Keratinocyte (primary cell): ENCODE results near the gene NF2. TPM values are rescaled to one million over a fixed set of nuclear protein-coding genes. Genes with fewer than 3 reads are reported as not detected.

ENCODE experiments used
- DNase-seq: peaks from one replicate; pipeline ENCODE4 v3.0.0-alpha.2; 2011; ENCODE audit warnings: low read depth, missing footprints, low spot score
- FAIRE-seq: peaks from 2 replicates; lab custom pipeline; 2011; peaks lifted over from hg19 to GRCh38; lab: Jason Lieb, UNC
- H2AFZ ChIP-seq: 2 replicates; pipeline ENCODE4 v1.6.0; 2012; ENCODE audit warnings: low read length, control low read depth, inconsistent platforms; ENCODE audit not compliant: control insufficient read depth
- H3K27ac ChIP-seq: 2 replicates; pipeline ENCODE4 v1.5.1; 2011; ENCODE audit warnings: low read length; ENCODE audit not compliant: control insufficient read depth, insufficient read depth
- H3K27me3 ChIP-seq: 3 replicates; pipeline ENCODE4 v1.6.0; 2011; ENCODE audit warnings: low read length; ENCODE audit not compliant: control insufficient read depth, insufficient read depth; ENCODE audit errors: extremely low read depth
- H3K36me3 ChIP-seq, 2 experiments: 2 replicates in 1 of 2; 3 replicates in 1 of 2; pipeline ENCODE4 v1.5.1; 2011; ENCODE audit warnings: low read length in 2 of 2, mild to moderate bottlenecking in 1 of 2; ENCODE audit not compliant: control insufficient read depth in 2 of 2, insufficient read depth in 2 of 2; ENCODE audit errors: extremely low read depth in 1 of 2
- H3K4me1 ChIP-seq: 3 replicates; pipeline ENCODE4 v1.5.1; 2011; ENCODE audit warnings: low read length; ENCODE audit not compliant: control insufficient read depth, insufficient read depth; ENCODE audit errors: extremely low read depth
- H3K4me2 ChIP-seq: 3 replicates; pipeline ENCODE4 v1.6.0; 2011; ENCODE audit warnings: low read depth, low read length; ENCODE audit not compliant: control insufficient read depth, insufficient read depth; ENCODE audit errors: extremely low read depth
- H3K4me3 ChIP-seq, 3 experiments: fragments of 200-600 bp in 1 of 3; sonication (generic) in 1 of 3; 2 replicates in 2 of 3; 3 replicates in 1 of 3; pipeline ENCODE4 v1.5.1; 2011 to 2016; ENCODE audit warnings: low read length in 3 of 3, mild to moderate bottlenecking in 3 of 3, control low read depth in 2 of 3, inconsistent platforms in 1 of 3, low read depth in 1 of 3, mixed read lengths in 1 of 3, mixed run types in 1 of 3, moderate library complexity in 1 of 3; ENCODE audit not compliant: control insufficient read depth in 2 of 3, insufficient read depth in 2 of 3; ENCODE audit errors: extremely low read depth in 1 of 3
- H3K79me2 ChIP-seq: 2 replicates; pipeline ENCODE4 v1.6.0; 2012; ENCODE audit warnings: low read length; ENCODE audit not compliant: control insufficient read depth, insufficient read depth
- H3K9ac ChIP-seq: 3 replicates; pipeline ENCODE4 v1.6.0; 2011; ENCODE audit warnings: low read length; ENCODE audit not compliant: control insufficient read depth, insufficient read depth; ENCODE audit errors: extremely low read depth
- H3K9me1 ChIP-seq: 3 replicates; pipeline ENCODE4 v1.6.0; 2011; ENCODE audit warnings: low read length; ENCODE audit not compliant: control insufficient read depth, insufficient read depth; ENCODE audit errors: extremely low read depth
- H3K9me3 ChIP-seq: 2 replicates; pipeline ENCODE4 v1.5.1; 2012; ENCODE audit warnings: low read depth, low read length; ENCODE audit not compliant: control insufficient read depth
- H4K20me1 ChIP-seq: 3 replicates; pipeline ENCODE4 v1.6.0; 2011; ENCODE audit warnings: low read length; ENCODE audit not compliant: control insufficient read depth, insufficient read depth; ENCODE audit errors: extremely low read depth
- CTCF ChIP-seq, 3 experiments: IDR thresholded peaks in 1 of 3; conservative IDR thresholded peaks in 1 of 3; optimal IDR thresholded peaks in 1 of 3; 2 replicates in 2 of 3; 3 replicates in 1 of 3; pipeline versions ENCODE3 to v1.5.1; 2011; ENCODE audit warnings: low read length in 3 of 3, mild to moderate bottlenecking in 3 of 3, moderate library complexity in 2 of 3, control low read depth in 1 of 3, inconsistent platforms in 1 of 3; ENCODE audit not compliant: insufficient read depth in 2 of 3; ENCODE audit errors: extremely low read depth in 1 of 3
- EZH2 ChIP-seq: IDR thresholded peaks from one replicate; pipeline ENCODE4 v1.6.1; 2012; ENCODE audit warnings: inconsistent platforms, mild to moderate bottlenecking, low read length, moderate library complexity
- dilution Hi-C: fragments of 300-500 bp; cut with MboI; formaldehyde crosslinking; loops from one replicate; pipeline ENCODE4 v1.7.0; 2020; ENCODE audit warnings: low sequenced_read_pairs; ENCODE audit not compliant: extremely low pct_ligation_motif_present
- polyA plus RNA-seq, 5 experiments: library from polyadenylated mRNA; depleted of rRNA in 3 of 5; stranded (reverse) in 3 of 5; stranded (forward) in 1 of 5; unstranded in 1 of 5; fragments of >200 nt; gene quantifications; 1 replicate in 1 of 5; 2 replicates in 3 of 5; 3 replicates in 1 of 5; pipeline versions ENCODE4 v1.2.1 to v1.2.3, GENCODE V29; 2011 to 2012; ENCODE audit warnings: missing spikeins in 2 of 5, low read depth in 1 of 5, low replicate concordance in 1 of 5

Gene NF2
- polyA plus RNA-seq, 1 donor (not counting 4 experiments of a cell fraction or from before 2014, with no cell fraction given) = 50.2 TPM

DNA sequence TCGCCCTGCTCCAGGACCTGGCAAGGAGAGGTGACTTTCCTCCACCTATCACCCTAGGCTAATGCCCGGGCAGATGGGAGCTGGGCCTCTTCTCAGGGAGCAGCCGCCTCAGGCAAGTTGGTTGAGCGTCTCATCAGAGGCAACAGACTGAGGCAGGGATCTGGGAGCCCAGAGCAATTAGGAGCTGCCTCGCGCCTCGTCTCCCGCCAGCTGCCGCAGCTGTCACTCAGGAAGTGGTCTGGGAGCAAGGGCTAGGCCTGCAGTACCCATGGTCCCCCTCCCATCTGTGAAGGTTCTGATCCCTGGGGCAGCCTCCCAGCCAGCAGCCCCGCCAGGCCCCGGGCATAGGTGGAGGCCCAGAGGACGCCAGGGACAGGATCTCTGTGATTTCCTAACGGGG, 111.8 kb downstream of the NF2 start:
- FAIRE-seq = no peak
- no peak overlapping the region for H2AFZ ChIP-seq
- H3K79me2 ChIP-seq = no peaks in the 10 kb centered on the region
- no peak overlapping the region for H3K27ac ChIP-seq
- no peak for TF ChIP-seq CTCF (optimal IDR thresholded peaks at IDR 0.05 in 1 of 3, IDR thresholded peaks at IDR 0.05 in 1 of 3, conservative IDR thresholded peaks at IDR 0.05 in 1 of 3; ENCODE audit: extremely low read depth in 1 of 3, insufficient read depth in 2 of 3, low read length in 3 of 3)
- TF ChIP-seq EZH2 = no peak
- no peak overlapping the region for H3K4me3 ChIP-seq
- H4K20me1 ChIP-seq = peaks cover 5% of the 10 kb centered on the region
- no peak overlapping the region for H3K4me2 ChIP-seq
- dilution Hi-C loops = no loop called here
- no peak overlapping the region for H3K9ac ChIP-seq
- peaks cover 37% of the 10 kb centered on the region for H3K27me3 ChIP-seq
- H3K4me1 ChIP-seq = peaks cover 11% of the 10 kb centered on the region
- H3K9me3 ChIP-seq = no peaks in the 10 kb centered on the region
- H3K36me3 ChIP-seq = no peaks in the 10 kb centered on the region
- no peaks in the 10 kb centered on the region for H3K9me1 ChIP-seq
- no peak for DNase-seq

- H3K4me2 ChIP-seq = no peak overlapping the region
- dilution Hi-C loops = no loop called here
- peaks cover 38% of the 10 kb centered on the region for H3K27me3 ChIP-seq
- H3K9me1 ChIP-seq = no peaks in the 10 kb centered on the region
- no peak overlapping the region for H3K9ac ChIP-seq
- no peak overlapping the region for H3K4me3 ChIP-seq
- no peaks in the 10 kb centered on the region for H3K36me3 ChIP-seq
- TF ChIP-seq CTCF (optimal IDR thresholded peaks at IDR 0.05 in 1 of 3, IDR thresholded peaks at IDR 0.05 in 1 of 3, conservative IDR thresholded peaks at IDR 0.05 in 1 of 3; ENCODE audit: extremely low read depth in 1 of 3, insufficient read depth in 2 of 3, low read length in 3 of 3) = no peak
- no peak for TF ChIP-seq EZH2
- H3K4me1 ChIP-seq = peaks cover 11% of the 10 kb centered on the region
- no peak overlapping the region for H2AFZ ChIP-seq
- no peak overlapping the region for H3K27ac ChIP-seq
- H3K9me3 ChIP-seq = no peaks in the 10 kb centered on the region
- H3K79me2 ChIP-seq = no peaks in the 10 kb centered on the region
- no peak for FAIRE-seq
- DNase-seq = no peak
- peaks cover 5% of the 10 kb centered on the region for H4K20me1 ChIP-seq
Measured at GRCh38 chr22:29715705-29716104, 112.3 kb downstream of the NF2 start.
